AG09309 (cell line): ENCODE measurements around the gene MYT1.

Experiments used
- DNase-seq: peaks from one replicate; pipeline ENCODE4 v3.0.0-alpha.2; 2010; ENCODE audit warnings: low read depth
- H3K4me3 ChIP-seq: 2 replicates; pipeline ENCODE4 v1.5.1; 2011; ENCODE audit warnings: mild to moderate bottlenecking, low read depth, low read length, moderate library complexity; ENCODE audit not compliant: control insufficient read depth
- CTCF ChIP-seq: IDR thresholded peaks from 2 replicates; pipeline ENCODE4 v1.5.1; 2011; ENCODE audit warnings: mild to moderate bottlenecking, low read depth, low read length, inconsistent platforms; ENCODE audit not compliant: insufficient read depth, control insufficient read depth; ENCODE audit errors: missing control alignments

The MYT1 gene

DNA sequence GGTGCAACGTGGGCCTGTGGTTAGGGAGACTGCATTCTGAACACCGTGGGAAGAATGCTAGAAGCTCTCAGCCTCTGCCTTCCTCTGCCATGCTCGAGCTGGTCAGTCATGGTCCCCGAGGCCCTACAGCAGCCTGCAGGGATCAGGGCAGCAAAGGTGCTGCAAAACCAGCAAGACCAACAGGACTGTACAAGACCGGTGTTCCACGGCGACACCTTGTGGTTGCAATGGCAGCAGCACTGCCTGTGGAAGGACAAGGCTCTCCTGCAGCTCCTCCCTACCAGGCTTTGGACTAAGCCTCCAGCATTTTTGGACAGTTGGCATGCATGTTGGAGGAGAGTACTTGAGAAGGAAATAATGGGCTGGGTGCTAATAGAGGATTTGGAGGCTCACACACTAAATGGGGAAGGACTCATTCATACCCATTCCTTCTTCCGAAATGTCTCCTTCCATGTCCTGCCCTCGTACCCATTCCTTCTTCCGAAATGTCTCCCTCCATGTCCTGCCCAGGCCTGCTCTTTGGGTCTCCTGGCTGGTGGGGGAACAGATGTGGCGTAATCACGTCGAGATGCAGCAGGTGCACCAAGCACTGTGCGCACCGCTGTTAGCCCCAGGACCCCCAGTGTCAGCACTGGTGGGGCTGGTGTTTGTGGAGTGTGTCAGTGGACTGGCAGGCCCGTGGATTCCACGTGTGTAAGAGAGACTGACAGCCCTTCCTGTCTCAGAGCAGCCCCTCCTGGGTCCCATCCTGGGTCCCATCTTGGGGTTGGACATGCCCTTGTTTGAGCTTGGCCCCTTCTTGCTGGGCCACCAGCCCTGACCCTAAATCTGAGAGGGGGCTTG, 18.6 kb upstream of the MYT1 start:
- DNase-seq: no peak
- no peak overlapping the region for H3K4me3 ChIP-seq
- peak; percentile 14 for TF ChIP-seq CTCF

- DNase-seq: no peak
- H3K4me3 ChIP-seq: no peak overlapping the region
- no peak for TF ChIP-seq CTCF
Measured at GRCh38 chr20:64146301-64146935, 17.8 kb upstream of the MYT1 start.

GRCh38 chr20:64146936-64147477, 17.2 kb upstream of the MYT1 start:
- TF ChIP-seq CTCF: no peak

DNA sequence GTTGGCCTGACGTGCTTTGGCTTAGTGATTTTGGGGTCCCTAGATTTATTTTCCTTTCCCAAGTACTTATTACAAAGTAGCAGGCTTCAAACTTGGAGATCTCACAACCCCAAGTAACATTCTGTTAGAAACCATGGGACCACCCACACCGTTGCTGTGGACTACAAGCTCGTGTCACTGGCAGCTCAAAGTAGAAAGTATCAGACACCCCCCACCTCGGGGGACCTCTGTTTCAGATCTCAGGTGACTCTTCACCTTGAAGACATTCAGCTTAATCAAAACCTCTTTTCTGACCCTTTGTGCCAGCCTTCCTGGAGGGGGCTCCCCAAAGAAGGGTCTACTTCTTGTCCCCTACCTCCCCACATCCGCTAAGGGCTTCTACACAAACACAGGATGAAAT, 15.7 kb upstream of the MYT1 start:
- no peak for TF ChIP-seq CTCF
- no peak overlapping the region for H3K4me3 ChIP-seq
- DNase-seq: no peak

More at GRCh38 chr20:64146936-64147477, 17.2 kb upstream of the MYT1 start:
- no peak overlapping the region for H3K4me3 ChIP-seq
- DNase-seq: no peak

DNA sequence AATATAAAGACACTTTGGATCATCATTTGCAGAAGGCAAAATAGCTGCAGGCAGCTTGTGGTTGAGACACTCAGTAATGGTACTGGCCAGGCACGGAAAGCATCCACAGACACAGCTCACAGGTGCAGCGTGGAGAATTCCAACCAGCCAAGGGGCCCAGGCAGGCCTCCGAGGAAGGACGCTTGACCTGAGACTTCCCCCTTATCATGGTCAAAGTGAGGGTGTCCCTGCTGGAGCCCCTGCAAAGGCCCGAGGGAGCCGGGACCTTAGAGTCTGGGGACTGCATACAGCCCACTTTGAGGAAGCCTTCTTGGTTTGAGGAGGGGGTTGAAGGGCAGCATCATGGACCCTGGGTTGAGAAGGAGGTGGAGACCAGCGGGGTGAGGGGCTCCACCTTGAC, 15.1 kb upstream of the MYT1 start:
- DNase-seq: no peak
- TF ChIP-seq CTCF: no peak

DNA sequence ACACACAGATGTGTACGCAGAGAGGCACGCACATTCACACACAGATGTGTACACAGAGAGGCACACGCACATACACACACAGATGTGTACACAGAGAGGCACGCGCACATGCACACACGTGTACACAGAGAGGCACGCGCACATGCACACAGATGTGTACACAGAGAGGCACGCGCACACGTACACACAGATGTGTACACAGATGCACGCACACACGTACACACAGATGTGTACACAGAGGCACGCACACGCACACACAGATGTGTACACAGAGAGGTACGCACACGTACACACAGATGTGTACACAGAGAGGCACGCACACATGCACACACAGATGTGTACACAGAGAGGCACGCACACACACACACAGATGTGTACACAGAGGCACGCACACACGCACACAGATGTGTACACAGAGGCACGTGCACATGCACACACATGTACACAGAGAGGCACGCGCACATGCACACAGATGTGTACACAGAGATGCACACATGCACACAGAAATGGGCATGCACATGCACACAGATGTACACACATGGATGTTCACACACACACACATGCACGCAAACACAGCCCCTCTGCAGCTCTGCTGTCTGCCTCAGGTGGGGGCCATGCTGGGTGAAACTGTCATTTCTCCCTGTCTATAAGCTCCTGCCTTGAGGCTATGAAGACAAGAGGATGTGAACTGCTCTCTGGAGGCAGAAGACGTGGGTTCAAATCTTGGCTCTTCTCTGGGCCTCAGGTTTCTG, 14.3 kb upstream of the MYT1 start:
- H3K4me3 ChIP-seq: no peak overlapping the region
- TF ChIP-seq CTCF: no peak
- DNase-seq: no peak

More for the DNA sequence above, 15.1 kb upstream of the MYT1 start:
- H3K4me3 ChIP-seq: no peak overlapping the region
